Fibroblast of mammary gland (primary cell): ENCODE measurements around the gene FBXW11.

ENCODE experiments used
- DNase-seq: peaks from one replicate; pipeline ENCODE4 v3.0.0-alpha.2; 2010; ENCODE audit warnings: low read depth
- H3K4me3 ChIP-seq: 2 replicates; pipeline ENCODE4 v1.5.1; 2011; ENCODE audit warnings: low read depth, mild to moderate bottlenecking, low read length, moderate library complexity; ENCODE audit not compliant: control insufficient read depth
- TF ChIP-seq, protein P1 (sequence below): conservative IDR thresholded peaks from 2 replicates; pipeline ENCODE4 v1.5.1; 2011; ENCODE audit warnings: low read depth, low read length, inconsistent platforms; ENCODE audit not compliant: control insufficient read depth, insufficient read depth

FBXW11 gene

DNA sequence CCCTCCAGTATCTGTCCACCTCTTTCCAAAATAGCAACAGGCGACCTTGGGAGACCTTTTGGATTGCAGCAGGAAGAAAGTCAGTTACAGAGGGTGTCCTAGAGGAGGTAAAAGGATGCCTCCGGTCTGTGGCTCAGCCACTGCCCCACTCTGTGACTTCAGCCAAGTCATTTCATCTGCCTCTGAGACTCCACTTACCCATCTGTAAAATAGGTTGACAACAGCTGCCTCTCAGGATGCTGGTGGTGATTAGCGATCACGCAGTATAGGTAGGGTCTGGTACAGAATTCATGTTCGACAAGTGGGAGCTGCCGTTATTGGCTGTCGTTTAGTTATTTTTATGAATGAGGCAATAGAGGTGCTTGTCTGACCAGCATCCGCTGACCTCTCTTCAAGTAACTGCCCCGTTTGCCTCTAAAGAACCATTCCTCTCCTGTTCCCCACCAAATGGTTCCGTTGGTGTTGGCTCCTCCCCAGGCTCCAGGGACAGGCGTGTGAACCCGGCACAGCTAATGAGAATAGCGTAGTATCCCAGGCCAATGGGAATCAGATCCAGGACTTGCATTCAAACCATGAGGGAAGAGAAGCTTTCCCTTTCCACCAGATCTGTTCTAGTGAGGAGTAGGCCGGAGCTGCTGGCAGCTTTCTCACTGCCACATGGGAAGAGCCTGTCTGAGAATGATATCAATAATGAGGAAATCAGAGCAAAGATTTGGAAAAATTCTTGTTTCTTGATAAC lies 156.7 kb downstream of the FBXW11 start:
- H3K4me3 ChIP-seq: no peak overlapping the region
- no peak for DNase-seq
- TF ChIP-seq, protein P1, sequence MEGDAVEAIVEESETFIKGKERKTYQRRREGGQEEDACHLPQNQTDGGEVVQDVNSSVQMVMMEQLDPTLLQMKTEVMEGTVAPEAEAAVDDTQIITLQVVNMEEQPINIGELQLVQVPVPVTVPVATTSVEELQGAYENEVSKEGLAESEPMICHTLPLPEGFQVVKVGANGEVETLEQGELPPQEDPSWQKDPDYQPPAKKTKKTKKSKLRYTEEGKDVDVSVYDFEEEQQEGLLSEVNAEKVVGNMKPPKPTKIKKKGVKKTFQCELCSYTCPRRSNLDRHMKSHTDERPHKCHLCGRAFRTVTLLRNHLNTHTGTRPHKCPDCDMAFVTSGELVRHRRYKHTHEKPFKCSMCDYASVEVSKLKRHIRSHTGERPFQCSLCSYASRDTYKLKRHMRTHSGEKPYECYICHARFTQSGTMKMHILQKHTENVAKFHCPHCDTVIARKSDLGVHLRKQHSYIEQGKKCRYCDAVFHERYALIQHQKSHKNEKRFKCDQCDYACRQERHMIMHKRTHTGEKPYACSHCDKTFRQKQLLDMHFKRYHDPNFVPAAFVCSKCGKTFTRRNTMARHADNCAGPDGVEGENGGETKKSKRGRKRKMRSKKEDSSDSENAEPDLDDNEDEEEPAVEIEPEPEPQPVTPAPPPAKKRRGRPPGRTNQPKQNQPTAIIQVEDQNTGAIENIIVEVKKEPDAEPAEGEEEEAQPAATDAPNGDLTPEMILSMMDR: no peak

DNA sequence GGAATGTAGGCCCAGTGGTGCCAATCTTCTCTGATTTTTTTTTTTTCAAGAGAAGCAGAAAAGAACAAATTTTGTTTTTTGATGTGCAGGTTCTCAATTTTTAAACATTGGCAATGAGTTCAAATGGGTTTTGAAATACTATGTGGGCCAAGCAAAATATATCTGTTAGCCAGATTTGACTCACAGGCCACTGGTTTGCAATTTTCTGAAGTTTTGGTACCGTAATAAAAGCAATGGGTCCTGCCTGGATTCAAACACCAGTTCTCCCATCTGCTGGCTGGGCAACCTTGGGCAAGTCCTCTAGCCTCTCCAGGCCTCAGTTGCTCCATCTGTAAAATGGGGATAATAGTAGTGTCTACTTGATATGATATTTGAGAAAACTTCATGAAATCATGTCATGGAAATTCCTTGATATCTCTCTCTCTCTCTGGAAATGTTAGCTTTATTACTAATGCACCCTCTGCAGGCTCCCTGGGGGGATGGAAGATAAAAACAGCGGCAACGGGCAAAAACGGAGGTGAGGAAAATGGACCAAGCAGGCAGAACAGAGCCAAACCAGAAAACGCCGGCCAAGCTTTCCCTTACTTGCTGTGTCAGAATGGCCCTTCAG lies 157.4 kb downstream of the FBXW11 start:
- H3K4me3 ChIP-seq: no peak overlapping the region
- TF ChIP-seq, protein P1: peak; percentile 16
- DNase-seq: no peak

DNA sequence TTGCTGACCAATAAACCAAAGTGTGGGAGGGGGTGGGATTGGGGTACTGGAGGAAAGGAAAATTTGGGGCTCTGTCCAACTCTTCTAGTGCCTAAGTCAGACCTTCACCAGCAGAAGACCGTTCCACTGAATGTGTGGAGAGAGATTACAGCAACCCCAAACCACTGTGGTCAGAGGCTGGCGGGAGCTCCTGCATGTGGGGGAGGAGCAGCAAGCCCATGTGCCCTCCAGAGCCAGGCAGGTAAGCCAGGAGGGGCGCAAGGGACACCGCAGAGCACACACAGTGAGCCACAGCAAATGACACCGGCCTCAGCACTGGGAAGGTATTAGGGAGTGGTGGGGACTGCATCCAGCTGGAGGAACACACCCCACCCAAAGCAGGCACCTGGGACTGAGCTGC lies 158.0 kb downstream of the FBXW11 start:
- no peak overlapping the region for H3K4me3 ChIP-seq
- TF ChIP-seq, protein P1: no peak
- no peak for DNase-seq

DNA sequence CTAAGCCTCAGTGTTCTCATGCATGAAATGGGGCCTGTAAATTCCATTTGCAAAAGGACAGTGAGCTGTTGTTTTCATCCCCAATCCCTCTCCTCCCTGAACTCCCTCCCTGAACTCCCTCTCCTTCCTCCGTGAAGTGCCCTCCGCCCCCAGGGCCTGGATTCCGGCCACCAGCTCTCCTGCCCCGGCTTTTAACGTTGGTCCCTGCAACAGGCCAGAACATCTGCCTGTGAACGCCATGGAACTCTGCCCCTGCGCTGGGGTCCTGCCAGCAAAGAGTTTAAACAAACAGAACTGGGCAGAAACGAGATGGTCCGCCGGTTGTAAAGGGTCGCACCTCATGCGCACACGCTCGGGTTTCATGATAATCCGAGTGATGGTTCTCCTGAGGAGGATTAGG lies 158.4 kb downstream of the FBXW11 start:
- DNase-seq: no peak
- no peak overlapping the region for H3K4me3 ChIP-seq
- TF ChIP-seq, protein P1: no peak

DNA sequence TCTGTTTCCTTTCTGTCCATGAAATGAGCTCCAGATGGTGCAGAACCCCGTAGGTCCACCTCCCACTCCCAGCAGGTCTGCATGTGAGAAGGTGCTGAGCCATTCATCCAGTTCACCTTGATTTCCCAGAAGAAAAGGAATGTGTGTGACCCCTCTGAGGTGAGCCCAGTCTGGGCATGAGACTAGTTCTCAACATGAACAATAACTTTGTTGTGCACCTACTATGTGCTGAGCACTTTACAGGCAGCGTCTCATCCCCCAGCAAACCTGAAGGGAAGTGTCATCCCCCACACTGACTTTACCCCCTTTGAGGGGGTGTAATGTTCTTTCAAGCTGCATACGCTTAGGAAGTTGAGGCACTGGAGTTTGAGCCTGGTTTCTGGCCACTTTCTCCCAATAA lies 159.4 kb downstream of the FBXW11 start:
- no peak for DNase-seq
- TF ChIP-seq, protein P1: no peak
- H3K4me3 ChIP-seq: no peak overlapping the region

DNA sequence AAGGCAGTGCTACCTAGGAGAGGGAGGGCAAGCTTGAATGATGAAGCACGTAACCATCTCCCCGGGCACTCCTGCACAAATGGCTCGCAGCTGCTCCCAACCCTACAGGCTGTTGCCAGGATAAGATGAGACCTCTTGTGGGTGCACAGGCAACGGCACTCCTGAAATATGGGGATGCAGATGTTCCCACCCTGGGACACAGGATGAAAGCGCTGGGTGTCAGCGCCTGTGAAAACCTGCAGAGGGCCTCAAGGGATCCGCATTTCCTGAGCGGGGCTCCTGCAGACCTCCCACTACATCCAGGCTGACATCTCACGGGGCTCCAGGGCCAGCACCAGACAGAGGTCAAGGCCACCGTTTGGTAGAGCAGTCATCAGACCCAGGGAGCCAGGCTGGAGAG lies 160.1 kb downstream of the FBXW11 start:
- no peak overlapping the region for H3K4me3 ChIP-seq
- DNase-seq: no peak
- TF ChIP-seq, protein P1: peak; percentile 0
